ENCODE data around the gene BTRC. TPM values are rescaled to one million over a fixed set of nuclear protein-coding genes. Genes with fewer than 3 reads are reported as not detected.

BTRC gene
- total RNA-seq, 4 donors from 2014 or later: 14.7 to 23.0 (median 16.8) TPM

DNA sequence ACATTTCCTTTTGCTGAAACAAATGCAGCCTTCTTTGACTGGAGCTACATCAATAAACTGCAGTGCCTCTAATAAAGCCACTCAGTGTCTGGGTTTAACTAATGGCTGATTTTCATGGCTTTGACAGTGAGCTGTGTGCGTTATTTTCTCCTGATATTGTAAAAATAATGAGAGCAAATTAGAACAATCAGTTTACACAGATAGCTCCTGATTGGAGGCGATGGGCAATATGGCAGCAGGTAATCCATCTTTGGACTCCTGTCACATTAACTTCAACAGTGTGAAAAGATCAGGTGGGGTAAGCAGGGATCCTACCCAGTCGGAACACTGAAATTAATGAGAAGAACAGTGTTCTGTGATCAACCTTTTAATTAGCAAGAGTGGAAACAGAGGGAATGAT, 133.4 kb downstream of the BTRC start:
- TF ChIP-seq POLR2A (IDR thresholded peaks at IDR 0.05) (no peak), CTCF (IDR thresholded peaks at IDR 0.05) (no peak)
- no peak overlapping the region for H3K4me3 ChIP-seq (ENCODE audit: low read depth, poor library complexity, severe bottlenecking)
- 88 to 95% methylated on average over 3 of the region's 3 CpGs for WGBS, 2 donors
- intact Hi-C loops (cut with DNase I; ENCODE audit: low total_unique reads): no loop called here
- no peak for DNase-seq (ENCODE audit: low spot score in 2 of 2)

DNA sequence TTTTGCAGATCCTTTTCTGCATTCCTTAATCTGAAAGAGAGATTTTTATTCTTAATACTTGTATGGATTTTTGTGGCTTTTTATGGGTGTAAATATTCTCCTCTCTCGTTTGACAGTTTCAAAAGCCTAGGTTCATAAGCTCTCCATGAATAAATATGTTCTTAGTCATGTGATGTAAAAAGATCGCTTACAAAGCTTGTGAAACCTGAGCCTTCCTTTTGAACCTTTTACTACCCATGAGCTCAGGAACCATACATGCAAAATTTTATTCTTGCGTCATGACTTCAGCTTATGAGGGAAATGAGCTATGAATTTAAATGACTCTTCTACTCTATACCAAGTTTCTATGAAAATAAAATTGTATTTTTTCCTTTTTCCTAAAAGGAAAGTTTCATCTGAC, 135.4 kb downstream of the BTRC start:
- DNase-seq (ENCODE audit: low spot score in 2 of 2): no peak
- WGBS, 2 donors: 79 to 81% methylated on average over 3 of the region's 3 CpGs
- H3K4me3 ChIP-seq (ENCODE audit: low read depth, poor library complexity, severe bottlenecking): no peak overlapping the region
- intact Hi-C loops (cut with DNase I; ENCODE audit: low total_unique reads): no loop called here
- no peak for TF ChIP-seq POLR2A (IDR thresholded peaks at IDR 0.05)
- TF ChIP-seq CTCF (IDR thresholded peaks at IDR 0.05): no peak

DNA sequence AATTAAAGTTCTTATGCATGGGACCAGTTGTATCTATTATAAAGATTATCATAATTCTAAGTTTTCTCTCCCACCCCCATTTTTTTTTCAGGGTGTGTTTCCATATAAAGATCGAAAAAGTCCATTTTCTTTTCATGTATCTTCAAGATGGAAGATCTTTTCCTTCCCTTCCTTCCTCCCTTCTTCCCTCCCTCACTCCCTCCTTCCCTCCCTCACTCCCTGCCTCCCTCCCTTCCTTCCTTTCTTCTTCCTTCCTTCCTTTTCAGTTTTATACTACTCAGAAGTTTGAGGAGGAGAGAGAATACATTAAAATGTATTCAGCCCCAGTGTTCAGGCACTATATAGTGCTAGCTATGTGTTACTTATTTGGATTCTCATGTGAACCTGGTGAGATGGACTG, 136.1 kb downstream of the BTRC start:
- no peak overlapping the region for H3K4me3 ChIP-seq (ENCODE audit: low read depth, poor library complexity, severe bottlenecking)
- DNase-seq (ENCODE audit: low spot score in 2 of 2): no peak
- TF ChIP-seq POLR2A (IDR thresholded peaks at IDR 0.05) (no peak), CTCF (IDR thresholded peaks at IDR 0.05) (no peak)
- intact Hi-C loops (cut with DNase I; ENCODE audit: low total_unique reads): no loop called here
- WGBS, 2 donors: 95 to 100% methylated on average over 1 of the region's 1 CpG

DNA sequence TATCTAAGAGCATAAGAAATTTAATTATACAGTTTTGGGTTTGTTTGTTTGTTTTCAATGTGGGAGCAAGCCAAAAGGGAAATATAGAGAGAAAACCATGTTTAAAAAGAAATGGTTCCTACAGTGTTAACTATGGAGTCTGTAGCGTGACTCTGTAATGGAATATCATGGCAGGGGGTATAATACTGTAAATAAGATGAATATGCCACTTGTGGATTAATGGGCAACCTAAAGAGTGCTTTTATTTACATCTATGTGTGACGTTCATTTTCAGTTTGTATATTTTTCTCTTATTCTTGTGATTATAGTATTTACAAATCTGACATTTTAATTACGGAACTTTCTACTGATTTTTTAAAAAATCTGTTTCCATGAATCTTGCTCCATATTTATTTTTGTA, 138.2 kb downstream of the BTRC start:
- no peak for DNase-seq (ENCODE audit: low spot score in 2 of 2)
- WGBS, 2 donors: 95 to 96% methylated on average over 3 of the region's 3 CpGs
- TF ChIP-seq CTCF (IDR thresholded peaks at IDR 0.05): no peak
- no peak for TF ChIP-seq POLR2A (IDR thresholded peaks at IDR 0.05)
- intact Hi-C loops (cut with DNase I; ENCODE audit: low total_unique reads): no loop called here
- no peak overlapping the region for H3K4me3 ChIP-seq (ENCODE audit: low read depth, poor library complexity, severe bottlenecking)

- no peak for DNase-seq (ENCODE audit: low spot score in 2 of 2)
- WGBS, 2 donors: 80 to 93% methylated on average over 1 of the region's 1 CpG
- TF ChIP-seq CTCF (IDR thresholded peaks at IDR 0.05) (no peak), POLR2A (IDR thresholded peaks at IDR 0.05) (no peak)
- H3K4me3 ChIP-seq (ENCODE audit: low read depth, poor library complexity, severe bottlenecking): no peak overlapping the region
- intact Hi-C loops (cut with DNase I; ENCODE audit: low total_unique reads): no loop called here
Measured at GRCh38 chr10:101492814-101493213, 138.8 kb downstream of the BTRC start.

DNA sequence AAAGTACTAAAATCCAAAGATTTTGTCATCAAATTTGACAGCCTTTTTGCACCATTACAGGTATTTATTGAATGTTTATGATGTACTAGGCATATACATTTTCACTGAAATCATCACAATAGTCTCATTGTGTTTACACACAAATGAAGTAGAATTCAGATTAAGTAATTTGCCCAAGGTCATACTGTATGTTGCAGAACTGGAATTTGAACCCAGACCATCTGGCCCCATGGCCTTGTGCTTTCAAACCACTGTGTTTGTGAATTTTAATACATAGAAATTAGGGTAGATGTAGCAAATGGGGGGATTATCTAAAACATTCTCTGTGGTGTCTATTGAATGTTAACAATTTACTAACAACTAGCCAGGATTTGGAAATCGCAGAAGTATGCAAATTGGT, 139.3 kb downstream of the BTRC start:
- WGBS, 2 donors: 89 to 95% methylated on average over 1 of the region's 1 CpG
- no peak for TF ChIP-seq CTCF (IDR thresholded peaks at IDR 0.05)
- TF ChIP-seq POLR2A (IDR thresholded peaks at IDR 0.05): no peak
- intact Hi-C loops (cut with DNase I; ENCODE audit: low total_unique reads): no loop called here
- no peak overlapping the region for H3K4me3 ChIP-seq (ENCODE audit: low read depth, poor library complexity, severe bottlenecking)
- no peak for DNase-seq (ENCODE audit: low spot score in 2 of 2)

Data from lower leg skin (tissue), 4 donors.